ENCODE measurements around the gene MTHFSD.

DNA sequence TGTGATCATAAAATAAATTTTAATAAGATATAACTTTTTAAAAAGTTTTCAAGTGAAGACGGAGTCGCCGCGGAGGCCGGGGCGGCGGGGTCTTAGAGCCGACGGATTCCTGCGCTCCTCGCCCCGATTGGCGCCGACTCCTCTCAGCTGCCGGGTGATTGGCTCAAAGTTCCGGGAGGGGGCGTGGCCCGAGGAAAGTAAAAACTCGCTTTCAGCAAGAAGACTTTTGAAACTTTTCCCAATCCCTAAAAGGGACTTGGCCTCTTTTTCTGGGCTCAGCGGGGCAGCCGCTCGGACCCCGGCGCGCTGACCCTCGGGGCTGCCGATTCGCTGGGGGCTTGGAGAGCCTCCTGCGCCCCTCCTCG lies 11.5 kb upstream of the MTHFSD start, which contains the start of gene FOXC2:
- TF ChIP-seq, protein P1, sequence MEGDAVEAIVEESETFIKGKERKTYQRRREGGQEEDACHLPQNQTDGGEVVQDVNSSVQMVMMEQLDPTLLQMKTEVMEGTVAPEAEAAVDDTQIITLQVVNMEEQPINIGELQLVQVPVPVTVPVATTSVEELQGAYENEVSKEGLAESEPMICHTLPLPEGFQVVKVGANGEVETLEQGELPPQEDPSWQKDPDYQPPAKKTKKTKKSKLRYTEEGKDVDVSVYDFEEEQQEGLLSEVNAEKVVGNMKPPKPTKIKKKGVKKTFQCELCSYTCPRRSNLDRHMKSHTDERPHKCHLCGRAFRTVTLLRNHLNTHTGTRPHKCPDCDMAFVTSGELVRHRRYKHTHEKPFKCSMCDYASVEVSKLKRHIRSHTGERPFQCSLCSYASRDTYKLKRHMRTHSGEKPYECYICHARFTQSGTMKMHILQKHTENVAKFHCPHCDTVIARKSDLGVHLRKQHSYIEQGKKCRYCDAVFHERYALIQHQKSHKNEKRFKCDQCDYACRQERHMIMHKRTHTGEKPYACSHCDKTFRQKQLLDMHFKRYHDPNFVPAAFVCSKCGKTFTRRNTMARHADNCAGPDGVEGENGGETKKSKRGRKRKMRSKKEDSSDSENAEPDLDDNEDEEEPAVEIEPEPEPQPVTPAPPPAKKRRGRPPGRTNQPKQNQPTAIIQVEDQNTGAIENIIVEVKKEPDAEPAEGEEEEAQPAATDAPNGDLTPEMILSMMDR (IDR thresholded peaks at IDR 0.05; ENCODE audit: borderline replicate concordance, extremely low read depth, low read length, poor library complexity, severe bottlenecking) = no peak
- TF ChIP-seq EZH2 (IDR thresholded peaks at IDR 0.05; ENCODE audit: borderline replicate concordance, low read depth, low read length, severe bottlenecking) = no peak

Data from DND-41 (cell line).